HepG2 (cell line): ENCODE data around the gene ACSL3. TPM values are rescaled to one million over a fixed set of nuclear protein-coding genes. Genes with fewer than 3 reads are reported as not detected.

Source experiments
- ATAC-seq: fragments of 200-7000 bp; cut with Tn5 transposase; 3 replicates; pipeline ENCODE4 v1.9.1; 2020; ENCODE audit warnings: mild to moderate bottlenecking, moderate library complexity
- BruUV-seq: library from RNA; stranded (reverse); fragments of 400-500 nt; replicated peaks from 2 replicates; lab custom pipeline; 2021; lab: Mats Ljungman, UMichigan
- CTCF ChIA-PET: fragments of 300-600 bp; formaldehyde crosslinking; extraction: SDS; loops from one replicate; lab custom pipeline; 2021; ENCODE audit warnings: low total read pairs, inconsistent platforms, low intra/inter-chr PET ratio; lab: Yijun Ruan, JAX
- POLR2A ChIA-PET: fragments of 350-600 bp; sonication (Branson Sonifier 250); formaldehyde crosslinking; loops from one replicate; lab custom pipeline; 2020; ENCODE audit warnings: antibody characterized with exemption, inconsistent platforms; lab: Yijun Ruan, JAX
- DNase-seq: peaks from one replicate; pipeline ENCODE4 v3.0.0-alpha.2; 2015; ENCODE audit warnings: low spot score
- FAIRE-seq: peaks from 3 replicates; lab custom pipeline; 2011; peaks lifted over from hg19 to GRCh38; lab: Jason Lieb, UNC
- H2AFZ ChIP-seq: one replicate; pipeline ENCODE4 v1.6.1; 2011; ENCODE audit warnings: low read length, inconsistent platforms
- H3K27ac ChIP-seq: fragments of 300-600 bp; 3 replicates; pipeline ENCODE4 v1.8.0; 2011; ENCODE audit warnings: mixed run types, mild to moderate bottlenecking, mixed read lengths, low read length, inconsistent platforms; ENCODE audit not compliant: insufficient read depth; ENCODE audit errors: extremely low read length
- H3K27me3 ChIP-seq, 2 experiments: fragments of 200-600 bp in 1 of 2; 2 replicates in 1 of 2; 3 replicates in 1 of 2; pipeline versions ENCODE4 v1.6.0 to v1.8.0; 2011; ENCODE audit warnings: low read length in 2 of 2, mild to moderate bottlenecking in 2 of 2, moderate library complexity in 2 of 2, inconsistent platforms in 1 of 2; ENCODE audit not compliant: insufficient read depth in 2 of 2, control insufficient read depth in 1 of 2
- H3K36me3 ChIP-seq, 2 experiments: fragments of 200-600 bp in 1 of 2; replicated peaks in 1 of 2; 2 replicates in 1 of 2; 3 replicates in 1 of 2; pipeline versions ENCODE4 v1.5.1 to v1.8.0; 2011; ENCODE audit warnings: low read length in 2 of 2, inconsistent platforms in 1 of 2; ENCODE audit not compliant: insufficient read depth in 2 of 2, control insufficient read depth in 1 of 2
- H3K4me1 ChIP-seq: 2 replicates; pipeline ENCODE4 v1.5.1; 2012; ENCODE audit warnings: low read length, inconsistent platforms; ENCODE audit not compliant: insufficient read depth
- H3K4me2 ChIP-seq: 2 replicates; pipeline ENCODE4 v1.6.0; 2011; ENCODE audit warnings: low read depth, low read length, inconsistent platforms
- H3K4me3 ChIP-seq, 3 experiments: fragments of 200-600 bp in 1 of 3; sonication (generic), shearing (Covaris generic) in 1 of 3; replicated peaks in 1 of 3; 2 replicates each; pipeline ENCODE4 v1.5.1; 2011 to 2016; ENCODE audit warnings: low read length in 3 of 3, inconsistent platforms in 2 of 3, low read depth in 2 of 3, mild to moderate bottlenecking in 2 of 3, control low read depth in 1 of 3, mixed read lengths in 1 of 3; ENCODE audit not compliant: insufficient read depth in 1 of 3
- H3K79me2 ChIP-seq: one replicate; pipeline ENCODE4 v1.6.1; 2011; ENCODE audit warnings: low read length, inconsistent platforms; ENCODE audit not compliant: insufficient read depth
- H3K9ac ChIP-seq: 2 replicates; pipeline ENCODE4 v1.6.0; 2011; ENCODE audit warnings: mild to moderate bottlenecking, low read depth, low read length, inconsistent platforms; ENCODE audit not compliant: insufficient read depth
- H3K9me3 ChIP-seq: 2 replicates; pipeline ENCODE4 v1.5.1; 2012; ENCODE audit warnings: mild to moderate bottlenecking, low read length
- H4K20me1 ChIP-seq: 2 replicates; pipeline ENCODE4 v1.6.0; 2011; ENCODE audit warnings: inconsistent platforms, mild to moderate bottlenecking, low read length, moderate library complexity; ENCODE audit not compliant: insufficient read depth
- FOXP4 ChIP-seq: sonication (generic); formaldehyde crosslinking; IDR thresholded peaks from 2 replicates; pipeline ENCODE4 v1.4.0; 2020; ENCODE audit warnings: missing genetic modification reagents
- HOXA7 ChIP-seq: sonication (generic); formaldehyde crosslinking; IDR thresholded peaks from 2 replicates; pipeline ENCODE4 v1.8.1; 2022; ENCODE audit warnings: mild to moderate bottlenecking, missing genetic modification reagents, moderate library complexity
- KIAA2018 ChIP-seq: sonication (generic); formaldehyde crosslinking; IDR thresholded peaks from 2 replicates; pipeline ENCODE4 v1.5.0; 2020; ENCODE audit warnings: mild to moderate bottlenecking, missing genetic modification reagents, borderline replicate concordance
- MZF1 ChIP-seq: sonication (generic); formaldehyde crosslinking; IDR thresholded peaks from 2 replicates; pipeline ENCODE4 v1.8.1; 2023; ENCODE audit warnings: mild to moderate bottlenecking, missing genetic modification reagents, borderline replicate concordance
- NR0B2 ChIP-seq: sonication (generic); formaldehyde crosslinking; IDR thresholded peaks from 2 replicates; pipeline ENCODE4 v1.4.0; 2020; ENCODE audit warnings: mild to moderate bottlenecking, missing genetic modification reagents
- POLR2G ChIP-seq: fragments of 200-400 bp; formaldehyde crosslinking; IDR thresholded peaks from 2 replicates; pipeline ENCODE4 v1.6.1; 2018; ENCODE audit warnings: mild to moderate bottlenecking, low read depth, low read length, moderate library complexity
- XBP1 ChIP-seq: sonication (generic); formaldehyde crosslinking; IDR thresholded peaks from 2 replicates; pipeline ENCODE4 v1.5.0; 2020; ENCODE audit warnings: missing genetic modification reagents
- ZNF12 ChIP-seq: sonication (generic); formaldehyde crosslinking; IDR thresholded peaks from 2 replicates; pipeline ENCODE4 v1.5.0; 2020; ENCODE audit warnings: missing genetic modification reagents
- ZNF232 ChIP-seq: sonication (generic); formaldehyde crosslinking; IDR thresholded peaks from 2 replicates; pipeline ENCODE4 v1.4.0; 2020; ENCODE audit warnings: missing genetic modification reagents, borderline replicate concordance
- ZNF414 ChIP-seq: sonication (generic); formaldehyde crosslinking; IDR thresholded peaks from 2 replicates; pipeline ENCODE4 v1.5.0; 2020; ENCODE audit warnings: missing genetic modification reagents
- ZNF510 ChIP-seq: sonication (generic); formaldehyde crosslinking; IDR thresholded peaks from 2 replicates; pipeline ENCODE4 v1.4.0; 2020; ENCODE audit warnings: low read depth, mild to moderate bottlenecking, missing genetic modification reagents
- ZNF670 ChIP-seq: sonication (generic); formaldehyde crosslinking; IDR thresholded peaks from 2 replicates; pipeline ENCODE4 v1.8.0; 2022; ENCODE audit warnings: mild to moderate bottlenecking, missing genetic modification reagents, borderline replicate concordance
- ZSCAN21 ChIP-seq: sonication (generic); formaldehyde crosslinking; IDR thresholded peaks from 2 replicates; pipeline ENCODE4 v1.8.0; 2022; ENCODE audit warnings: mild to moderate bottlenecking, missing genetic modification reagents, moderate library complexity, borderline replicate concordance
- WGBS: methylation state at CpG from one replicate; pipeline ENCODE4 v1.1.6; 2017; ENCODE audit warnings: low lambda C conversion rate; 5-methylcytosine and 5-hydroxymethylcytosine counted together
- in situ Hi-C: cut with HindIII; loops from 2 replicates; pipeline ENCODE4 v1.10.0; 2017; ENCODE audit warnings: low pct_unique_long_range_greater_than_20kb; ENCODE audit not compliant: extremely low pct_ligation_motif_present
- intact Hi-C: fragments of 100-400 bp; cut with micrococcal nuclease; formaldehyde crosslinking; loops from one replicate; pipeline ENCODE4 v1.10.0; 2022; ENCODE audit not compliant: unreplicated experiment
- polyA plus RNA-seq, 8 experiments: library from polyadenylated mRNA; depleted of rRNA in 3 of 8; stranded (reverse) in 7 of 8; unstranded in 1 of 8; fragments of >200 nt; fragmentation: Illumina TruSeq in 4 of 8; extraction: Trizol in 4 of 8; gene quantifications; 2 replicates each; pipeline versions ENCODE4 v1.2.1 to v1.2.3, GENCODE V29; 2011 to 2016; ENCODE audit warnings: low read depth in 4 of 8, missing spikeins in 1 of 8, mixed read lengths in 1 of 8; ENCODE audit not compliant: insufficient read depth in 1 of 8
- total RNA-seq, 5 experiments: library from RNA; depleted of rRNA; stranded (reverse); fragments of >200 nt; fragmentation: Illumina TruSeq; extraction: Trizol; gene quantifications; 2 replicates each; pipeline ENCODE4 v1.2.3, GENCODE V29; 2016; ENCODE audit warnings: low read depth in 1 of 5

ACSL3 gene
- total and polyA plus RNA-seq, 2 of the 13 experiments (the other 11 are each of a cell fraction or from before 2014, with no cell fraction given), result 305 to 365 TPM

- Histone ChIP-seq H3K27me3 (no peaks in the 10 kb centered on the region), H3K4me1 (no peaks in the 10 kb centered on the region), H3K9me3 (no peaks in the 10 kb centered on the region), H4K20me1 (no peaks in the 10 kb centered on the region), H3K9ac (no peak overlapping the region), H3K36me3 (no peaks in the 10 kb centered on the region), H3K4me2 (no peak overlapping the region), H3K27ac (no peak overlapping the region), H2AFZ (no peak overlapping the region), H3K79me2 (no peaks in the 10 kb centered on the region), H3K4me3 (no peak overlapping the region)
- WGBS, result 97% methylated on average over 3 of the region's 3 CpGs
- ChIA-PET CTCF (no interaction called here), POLR2A (no interaction called here)
- intact Hi-C loops, result no loop called here
- no TSS peak for BruUV-seq
- in situ Hi-C loops, result loop anchor here (25.0 kb wide), 1 partner anchor 837 kb away; no protein-coding TSS in a partner anchor
- no peak for FAIRE-seq
- no peak for ATAC-seq
- no peak for DNase-seq
- TF ChIP-seq ZNF232 (CRISPR knock-in tag) (no peak), ZNF414 (no peak), ZNF670 (CRISPR knock-in tag) (no peak), FOXP4 (CRISPR knock-in tag) (no peak), XBP1 (no peak), ZNF510 (CRISPR knock-in tag) (no peak), ZNF12 (CRISPR knock-in tag) (peak; percentile 92), NR0B2 (CRISPR knock-in tag) (no peak), ZSCAN21 (no peak), KIAA2018 (CRISPR knock-in tag) (no peak), MZF1 (no peak), POLR2G (peak; percentile 25; the same call in 1 of the 2 replicates), HOXA7 (no peak)
These were observed 89.0 kb downstream of the ACSL3 start for GRCh38 chr2:222949690-222950323.
